ENCODE results near the gene PHACTR3.

PHACTR3 gene

DNA sequence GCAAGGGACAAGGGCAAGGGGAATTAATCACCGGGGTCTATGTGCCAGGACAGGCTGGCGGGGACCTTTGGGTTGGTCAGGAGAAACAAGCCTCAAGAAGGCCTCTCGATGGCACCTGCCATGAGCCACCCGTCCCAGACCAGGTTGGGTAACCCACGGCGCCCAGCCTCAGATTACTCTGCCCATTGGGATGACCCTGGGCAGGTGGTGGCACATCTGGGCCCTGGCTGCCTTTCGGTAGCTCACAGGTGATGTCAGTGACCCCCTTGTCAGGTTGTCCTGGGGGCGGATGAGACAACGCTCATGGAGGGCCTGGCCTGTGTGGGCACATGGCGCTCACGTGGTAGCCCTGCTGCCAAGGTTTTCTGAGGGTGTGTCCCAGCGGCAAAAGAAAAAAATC lies 176.9 kb downstream of the PHACTR3 start:
- no peak for DNase-seq

DNA sequence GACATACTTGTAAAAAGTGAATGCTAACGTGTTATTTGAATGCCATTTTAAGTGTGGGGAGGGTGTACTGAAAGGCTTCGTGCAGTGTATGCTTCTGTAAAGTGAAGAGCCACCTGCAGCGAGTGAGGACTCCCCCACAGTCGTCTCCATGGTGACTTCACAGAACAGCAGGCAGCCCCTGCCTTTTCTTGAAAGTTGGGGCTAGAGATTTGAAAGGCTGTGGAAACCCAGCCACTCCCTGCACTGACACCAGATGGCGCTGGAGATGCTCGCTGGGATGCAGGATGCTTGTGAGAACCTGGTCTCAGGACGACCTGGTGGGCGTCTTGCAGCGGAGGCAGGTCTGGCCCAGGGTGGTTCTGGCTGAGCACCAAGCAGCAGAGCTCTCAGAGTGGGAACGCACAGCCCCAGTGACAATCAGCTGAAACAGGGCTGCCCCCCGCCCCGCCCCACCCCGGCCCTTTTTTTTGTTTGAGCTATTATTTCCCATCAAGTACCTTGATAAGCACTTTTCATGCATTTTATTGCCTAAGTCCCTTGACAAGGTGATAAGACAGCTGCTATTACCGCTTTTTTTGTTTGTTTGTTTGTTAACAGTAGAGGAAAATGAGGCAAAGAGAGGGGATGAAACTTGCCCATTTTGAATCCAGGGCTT lies 178.8 kb downstream of the PHACTR3 start:
- no peak for DNase-seq

DNA sequence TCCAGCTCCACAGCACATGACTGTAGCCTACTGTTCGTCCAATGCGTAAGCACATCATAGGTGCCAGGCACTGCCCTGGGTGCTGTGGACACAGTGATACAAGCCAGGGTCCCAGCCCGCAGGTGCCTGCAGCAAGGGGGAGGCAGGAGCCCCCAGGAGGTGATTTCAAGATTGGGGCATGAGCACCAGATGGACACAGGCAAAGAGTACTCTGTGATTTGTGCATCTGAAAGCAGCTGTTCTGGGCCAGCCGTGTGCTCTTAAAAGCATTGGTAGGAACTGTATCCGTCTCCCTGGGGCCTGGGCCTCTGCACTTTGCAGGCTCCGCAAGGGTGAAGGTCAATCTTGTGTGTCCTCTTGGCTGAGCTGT lies 179.3 kb downstream of the PHACTR3 start:
- DNase-seq = no peak

DNA sequence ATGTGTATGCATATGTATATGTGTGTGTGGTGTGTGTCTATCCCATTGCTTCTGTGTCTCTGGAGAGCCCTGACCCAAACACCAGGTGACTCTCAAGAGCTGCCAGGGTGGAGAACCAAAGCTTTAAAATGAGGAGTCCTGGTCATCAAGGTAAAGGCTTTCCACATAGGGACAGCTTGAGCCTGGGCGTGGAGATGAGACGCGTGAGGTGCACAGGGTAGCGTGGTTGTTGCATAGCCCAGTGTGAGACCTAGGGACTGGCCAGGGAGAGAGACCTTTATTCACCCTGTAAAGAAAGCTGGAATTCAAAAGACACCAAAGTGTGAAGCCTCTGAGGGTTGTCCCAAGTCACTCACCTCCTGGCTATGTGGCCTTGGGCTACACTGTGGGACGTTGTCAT lies 180.0 kb downstream of the PHACTR3 start:
- no peak for DNase-seq

DNA sequence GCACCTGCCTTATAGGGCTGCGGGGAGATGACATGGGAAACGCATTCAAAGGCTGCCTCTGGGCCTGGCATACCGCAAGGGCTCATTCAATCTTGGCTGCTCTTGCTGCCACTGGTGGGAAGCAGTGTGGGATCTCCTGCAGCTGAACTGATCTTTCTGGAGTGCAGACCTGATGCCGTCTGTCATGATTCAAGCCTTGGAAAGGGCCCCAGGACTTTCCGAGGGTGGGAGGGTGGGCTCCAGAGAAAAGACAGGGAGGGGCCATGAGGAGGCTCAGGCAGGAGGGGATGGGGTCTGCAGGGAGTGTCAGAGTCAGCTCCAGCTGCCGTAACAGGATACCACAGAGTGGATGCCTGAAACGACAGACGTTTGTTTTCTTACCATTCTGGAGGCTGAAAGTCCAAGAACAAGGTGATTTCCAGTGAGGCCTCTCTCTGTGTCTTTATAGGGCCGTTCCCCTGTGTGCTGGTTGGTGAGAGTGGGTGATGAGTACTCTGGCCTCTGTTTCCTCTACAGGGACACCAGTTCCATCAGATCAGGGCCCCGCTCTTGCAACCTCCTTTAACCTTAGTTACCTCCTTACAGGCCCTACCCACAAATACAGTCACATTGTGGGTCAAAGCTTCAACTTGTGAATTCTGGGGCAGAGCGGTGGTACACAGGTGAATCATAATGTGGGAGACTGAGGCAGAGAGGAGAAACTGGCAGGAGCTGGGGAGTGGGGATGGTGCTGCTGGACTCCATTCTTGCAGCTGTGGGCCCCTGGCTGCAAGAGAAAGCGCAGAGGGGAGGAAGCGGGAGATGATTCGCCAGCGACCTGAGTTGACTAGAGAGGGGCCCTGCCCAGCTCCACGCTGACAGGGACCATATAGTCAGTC lies 180.7 kb downstream of the PHACTR3 start:
- DNase-seq = no peak

DNA sequence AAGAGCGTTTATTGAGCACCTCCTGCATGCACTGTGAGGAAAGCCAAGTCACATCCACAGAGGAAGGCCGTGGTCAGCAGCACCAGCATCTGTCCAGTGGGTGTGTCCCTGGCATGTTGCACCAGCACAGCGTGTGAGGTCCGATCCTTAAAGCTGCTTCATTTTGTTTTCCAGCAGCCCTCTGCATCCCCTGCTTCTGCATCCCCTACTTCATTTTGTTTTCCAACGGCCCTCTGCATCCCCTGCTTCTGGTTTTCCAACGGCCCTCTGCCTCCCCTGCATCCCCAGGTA lies 181.3 kb downstream of the PHACTR3 start:
- DNase-seq = no peak

DNA sequence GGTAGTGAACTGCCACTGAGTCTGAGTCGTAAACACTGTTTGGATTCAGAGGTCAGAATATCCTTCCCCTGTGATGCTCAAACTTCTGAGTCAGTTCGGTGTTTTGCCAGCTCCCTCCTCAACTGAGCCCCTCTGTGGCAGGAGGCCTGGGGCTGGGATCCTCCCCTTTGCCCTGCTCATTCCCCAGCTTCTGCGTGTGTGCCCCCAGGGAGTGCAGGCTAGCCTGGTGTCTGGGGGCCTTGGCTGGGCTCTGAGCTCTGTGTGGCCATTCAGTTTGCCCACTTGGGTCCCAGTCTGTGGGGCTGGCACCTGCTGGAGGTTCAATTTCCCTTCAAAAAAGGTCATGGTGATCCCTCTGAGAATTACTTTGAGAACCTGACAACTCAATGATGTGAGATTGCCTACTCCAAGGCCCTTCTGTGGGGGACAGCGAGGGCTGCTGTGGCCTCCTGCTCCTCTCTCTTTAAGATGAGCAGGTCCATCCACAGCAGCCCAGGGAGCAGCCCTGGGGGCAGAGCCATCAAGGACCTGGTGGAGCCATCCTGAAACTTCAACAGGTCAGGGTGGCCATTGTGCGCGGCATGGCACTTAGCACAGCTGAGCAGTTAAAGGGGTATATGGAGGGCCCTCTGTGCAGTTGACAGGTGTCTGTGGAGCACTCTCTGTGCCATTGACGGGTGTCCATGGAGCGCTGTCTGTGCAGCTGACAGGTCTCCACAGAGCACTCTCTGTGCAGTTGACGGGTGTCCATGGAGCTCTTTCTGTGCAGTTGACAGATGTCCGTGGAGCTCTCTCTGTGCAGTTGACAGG lies 181.9 kb downstream of the PHACTR3 start:
- no peak for DNase-seq

DNA sequence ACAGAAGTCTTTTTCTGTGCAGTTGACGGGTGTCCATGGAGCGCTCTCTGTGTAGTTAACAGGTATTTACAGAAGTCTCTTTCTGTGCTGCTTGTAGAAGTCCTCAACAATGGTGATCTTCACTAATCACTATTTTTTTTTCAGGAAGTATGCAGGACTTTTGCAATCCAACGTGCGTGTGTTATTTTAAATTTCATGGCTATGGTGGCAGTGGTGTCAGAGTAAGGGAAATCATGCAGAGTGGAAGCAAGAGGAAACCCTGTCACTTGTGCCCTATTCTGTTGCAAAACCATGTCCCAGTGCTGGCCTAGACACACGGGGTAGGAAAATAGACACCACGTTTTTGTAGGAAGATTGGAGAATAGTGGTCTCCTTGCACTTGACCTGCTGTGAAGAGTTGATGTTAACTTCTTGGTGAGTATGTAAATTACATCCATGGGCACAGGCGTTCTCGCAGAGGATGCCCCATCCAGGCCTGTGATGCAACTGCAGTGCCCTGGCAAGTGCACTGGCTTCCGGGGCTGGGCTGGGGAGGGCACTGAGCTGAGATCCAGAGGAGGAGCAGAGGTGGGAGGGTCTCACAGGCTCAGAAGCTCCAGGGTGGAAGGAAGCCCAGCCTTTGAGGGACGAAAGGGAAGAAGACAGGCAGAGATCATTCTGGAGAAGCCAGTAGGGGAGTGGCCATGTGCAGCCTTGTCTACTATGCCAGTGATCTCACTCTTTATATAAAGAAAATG lies 182.6 kb downstream of the PHACTR3 start:
- no peak for DNase-seq

DNA sequence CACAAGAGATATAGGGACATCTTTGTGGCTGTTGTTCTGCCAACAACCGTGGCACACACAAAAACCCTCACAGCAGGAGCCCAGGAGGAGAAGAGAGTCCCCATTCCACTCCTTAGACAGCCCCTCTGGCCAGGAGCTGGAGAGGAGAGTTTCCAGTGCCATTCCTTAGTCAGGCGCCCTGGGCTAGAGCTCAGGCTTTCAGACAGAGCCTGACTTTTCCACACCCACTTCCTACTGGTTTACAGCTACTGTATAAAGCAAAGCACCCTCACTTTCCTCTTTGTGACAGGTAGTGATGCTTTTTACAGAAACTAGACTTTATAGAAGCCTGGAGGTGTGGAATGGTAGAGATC lies 183.2 kb downstream of the PHACTR3 start:
- no peak for DNase-seq

DNA sequence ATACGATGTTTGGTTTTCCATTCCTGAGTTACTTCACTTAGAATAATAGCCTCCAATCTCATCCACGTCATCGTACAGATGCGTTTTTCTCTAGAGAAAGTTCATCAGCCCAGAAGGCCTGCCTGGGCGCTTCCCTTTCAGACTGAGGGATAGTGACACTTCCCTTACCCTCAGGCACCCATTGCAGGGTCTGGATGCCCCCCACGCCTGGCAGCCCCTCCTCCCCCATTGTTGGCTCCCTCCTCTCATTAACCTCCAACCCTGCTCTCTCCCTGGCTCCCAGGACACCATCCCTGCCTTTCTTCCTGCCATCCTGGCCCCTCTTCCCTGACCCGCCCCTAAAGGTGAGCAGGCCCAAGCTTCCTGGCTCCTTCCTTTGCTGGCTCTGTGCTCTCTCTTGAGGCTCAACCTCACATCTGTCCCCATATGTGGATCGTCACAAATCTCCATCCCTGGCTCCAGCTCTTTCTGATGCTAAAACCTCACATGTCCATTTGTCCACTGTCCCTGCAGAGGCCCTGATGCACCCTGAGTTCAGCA lies 183.9 kb downstream of the PHACTR3 start:
- DNase-seq = no peak

DNA sequence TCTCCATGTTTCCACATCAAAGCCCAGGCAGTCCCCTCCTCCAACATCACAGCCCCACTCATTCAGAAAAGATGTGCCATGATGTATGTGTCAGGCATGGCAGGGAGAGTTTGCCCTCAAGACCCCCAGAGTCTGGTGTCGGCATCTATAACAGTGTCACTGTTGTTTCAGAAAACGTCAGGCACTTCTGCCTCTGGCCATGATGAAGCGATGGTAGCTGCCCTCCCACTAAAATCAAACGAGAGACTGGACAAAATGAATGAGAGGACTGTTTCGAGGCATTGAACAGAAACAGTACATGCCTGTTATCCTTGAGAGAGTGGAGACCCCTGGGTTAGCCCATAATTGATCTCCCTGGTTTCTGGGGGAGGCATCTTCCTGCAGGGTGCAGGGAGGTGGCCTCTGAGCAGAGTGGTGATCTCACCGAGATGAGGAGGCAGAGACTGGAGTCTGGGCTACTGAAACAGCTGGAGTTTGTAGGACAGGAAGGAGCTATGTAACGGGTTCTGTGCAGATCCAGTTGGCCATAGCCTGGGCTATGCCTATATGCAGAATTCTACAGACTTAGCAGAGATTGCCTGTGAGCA lies 184.6 kb downstream of the PHACTR3 start:
- DNase-seq = no peak

DNA sequence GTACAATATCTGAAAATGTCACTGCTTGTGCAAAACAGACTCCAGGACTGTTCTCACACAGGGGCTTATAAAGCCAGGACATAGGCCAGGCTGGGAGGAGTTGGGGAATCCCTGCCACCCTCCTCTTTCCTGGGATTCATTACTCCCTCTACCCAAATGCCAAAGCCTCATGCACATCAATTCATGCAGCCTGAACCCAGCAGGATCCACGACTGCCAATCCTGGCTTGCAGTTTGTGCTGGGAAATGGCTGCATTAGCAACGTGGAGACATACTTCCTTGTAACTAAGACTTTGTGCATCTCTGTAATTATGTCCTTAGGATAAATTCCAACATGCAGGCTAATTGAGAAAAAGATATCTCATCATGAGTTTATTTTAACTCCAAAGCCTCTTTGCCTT lies 185.3 kb downstream of the PHACTR3 start:
- no peak for DNase-seq

DNA sequence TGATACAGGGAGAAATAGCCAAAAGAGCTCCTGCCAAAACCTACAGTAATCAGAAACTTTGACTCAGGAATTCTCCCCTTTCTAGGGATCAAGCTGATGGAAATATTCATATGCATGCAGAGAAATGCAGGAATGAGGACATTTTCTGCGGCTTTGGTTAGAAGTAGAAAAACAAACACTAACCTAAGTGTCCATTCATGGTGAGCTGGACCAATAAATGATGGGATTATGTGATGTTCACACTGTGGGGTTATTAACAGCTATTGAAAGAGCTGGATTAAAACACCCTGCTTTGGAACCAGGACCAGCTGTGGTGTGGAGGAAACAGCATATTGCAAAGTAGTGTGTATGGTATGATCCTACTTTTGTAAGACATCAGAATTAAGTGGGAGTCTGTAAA lies 186.0 kb downstream of the PHACTR3 start:
- no peak for DNase-seq

DNA sequence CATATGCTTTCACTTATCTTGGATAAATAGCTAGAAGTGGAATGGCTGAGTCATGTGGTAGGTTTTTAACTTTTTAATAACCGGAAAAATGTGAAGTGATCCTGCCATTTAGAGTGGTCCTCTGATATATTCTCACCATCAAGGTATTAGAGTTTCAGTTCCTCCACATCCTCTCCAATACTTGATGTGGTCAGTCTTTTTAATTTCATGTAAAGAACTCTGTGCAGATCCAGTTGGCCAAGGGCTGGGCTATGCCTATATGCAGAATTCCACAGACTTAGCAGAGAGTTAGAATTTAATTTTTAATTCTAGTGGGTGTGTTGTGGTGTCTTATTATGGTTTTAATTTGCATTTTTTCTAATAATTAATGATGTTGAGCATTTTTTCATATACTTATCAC lies 188.0 kb downstream of the PHACTR3 start:
- no peak for DNase-seq

DNA sequence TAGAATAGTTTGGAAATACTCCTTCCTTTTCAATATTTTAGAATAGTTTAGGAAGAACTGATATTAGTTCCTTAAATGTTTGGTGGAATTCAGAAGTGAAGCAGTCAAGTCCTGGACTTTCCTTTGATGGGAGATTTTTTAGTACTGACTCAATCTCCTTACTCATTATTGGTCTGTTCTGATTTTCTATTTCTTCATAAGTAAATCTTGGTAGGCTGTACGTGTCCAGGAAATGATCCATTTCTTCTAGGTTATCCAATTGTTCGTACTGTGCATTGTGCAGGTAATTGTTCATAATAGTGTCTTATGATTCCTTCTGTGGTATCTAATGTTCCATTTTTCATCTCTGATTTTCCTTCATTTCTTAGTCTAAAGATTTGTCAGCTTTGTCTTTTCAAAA lies 190.2 kb downstream of the PHACTR3 start:
- DNase-seq = no peak

DNA sequence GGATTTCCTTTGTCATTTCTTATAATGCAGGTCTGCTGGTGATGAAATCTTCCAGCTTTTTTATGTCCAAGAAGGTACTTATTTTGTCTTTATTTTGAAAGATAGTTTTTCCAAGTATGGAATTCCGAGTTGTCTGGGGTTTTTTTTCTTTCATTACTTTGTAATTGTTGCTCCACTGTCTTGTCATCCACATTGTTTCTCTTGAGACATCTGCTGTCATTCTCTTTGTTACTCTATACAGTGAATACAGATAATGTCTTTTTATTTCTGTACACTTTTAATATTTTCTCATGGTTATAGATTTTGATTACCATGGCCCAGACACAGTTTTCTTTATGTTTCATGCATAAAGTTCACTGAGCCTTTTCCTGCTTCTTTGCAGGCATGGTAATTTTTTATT lies 196.0 kb downstream of the PHACTR3 start:
- no peak for DNase-seq

DNA sequence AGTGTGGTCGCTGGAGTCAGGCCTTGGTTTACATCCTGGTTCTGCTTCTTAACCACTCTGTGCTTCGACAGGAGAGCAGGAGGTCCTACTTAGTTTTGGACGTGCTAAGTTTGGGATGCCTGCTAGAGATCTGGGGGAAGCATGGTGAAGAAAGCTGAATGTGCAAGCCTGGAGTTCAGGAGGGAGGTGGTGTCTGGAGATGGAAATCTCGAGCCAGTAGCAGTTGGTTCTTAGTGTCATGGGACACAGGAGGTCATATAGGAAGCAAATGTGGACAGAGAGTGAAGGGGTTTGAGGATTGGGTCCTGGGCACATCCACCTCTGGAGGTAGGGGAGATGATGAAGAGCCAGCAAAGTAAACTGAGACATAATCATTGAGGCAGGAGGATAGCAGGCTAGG lies 197.7 kb downstream of the PHACTR3 start:
- no peak for DNase-seq

DNA sequence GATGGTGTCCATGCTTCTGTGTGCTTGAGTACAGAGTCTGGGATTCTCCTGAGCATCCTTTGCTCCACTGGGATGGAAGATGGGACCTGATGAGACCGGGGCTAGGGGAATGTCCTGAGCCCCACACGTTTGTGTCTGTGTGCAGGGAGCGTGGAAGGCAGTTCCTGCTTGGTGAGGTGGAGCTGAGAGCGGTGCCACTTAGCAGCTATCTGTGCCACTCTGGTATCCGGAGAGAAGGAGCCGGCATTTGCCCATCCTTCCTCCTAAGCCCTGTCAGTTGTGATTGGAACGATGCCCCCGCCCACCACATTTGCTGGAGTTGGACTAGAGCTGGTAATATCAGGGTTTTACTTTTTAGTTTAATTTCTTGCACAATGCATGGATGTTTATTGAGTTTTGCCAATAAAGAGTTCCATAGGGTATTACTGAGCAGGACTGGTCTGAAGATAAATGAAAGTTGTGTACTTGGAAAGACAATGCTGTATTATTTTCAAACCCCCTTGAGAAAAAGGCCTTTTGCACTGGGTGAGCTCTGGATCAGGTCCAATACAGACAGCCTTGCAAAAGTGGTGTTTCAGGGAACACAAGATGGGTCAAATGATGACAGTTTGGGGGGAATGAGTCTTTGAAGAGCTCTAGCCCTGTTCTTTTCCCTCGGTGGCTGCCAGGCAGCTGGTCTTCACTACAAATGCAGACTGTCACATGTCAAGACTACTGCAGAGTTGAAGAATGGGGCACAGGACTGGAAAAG lies 198.3 kb downstream of the PHACTR3 start:
- DNase-seq = no peak

DNA sequence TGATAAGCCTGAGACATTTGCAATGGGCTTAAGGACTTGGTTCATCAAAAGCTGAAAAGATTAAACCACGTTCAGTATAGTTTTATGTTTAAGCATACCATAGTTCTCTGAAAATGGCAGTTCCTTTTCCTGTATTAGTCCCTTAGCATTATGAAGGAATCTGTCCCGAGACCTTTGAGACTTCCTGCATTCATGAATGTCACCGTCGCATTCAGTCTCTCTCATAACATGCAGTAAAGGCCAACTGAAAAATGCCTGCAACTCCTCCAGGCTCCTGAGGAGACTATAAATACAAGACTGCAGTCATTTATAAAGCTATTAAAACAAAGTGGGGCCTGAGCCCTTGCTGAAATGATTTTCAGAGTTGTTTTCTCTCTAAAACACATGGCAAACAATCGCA lies 200.0 kb downstream of the PHACTR3 start:
- no peak for DNase-seq

DNA sequence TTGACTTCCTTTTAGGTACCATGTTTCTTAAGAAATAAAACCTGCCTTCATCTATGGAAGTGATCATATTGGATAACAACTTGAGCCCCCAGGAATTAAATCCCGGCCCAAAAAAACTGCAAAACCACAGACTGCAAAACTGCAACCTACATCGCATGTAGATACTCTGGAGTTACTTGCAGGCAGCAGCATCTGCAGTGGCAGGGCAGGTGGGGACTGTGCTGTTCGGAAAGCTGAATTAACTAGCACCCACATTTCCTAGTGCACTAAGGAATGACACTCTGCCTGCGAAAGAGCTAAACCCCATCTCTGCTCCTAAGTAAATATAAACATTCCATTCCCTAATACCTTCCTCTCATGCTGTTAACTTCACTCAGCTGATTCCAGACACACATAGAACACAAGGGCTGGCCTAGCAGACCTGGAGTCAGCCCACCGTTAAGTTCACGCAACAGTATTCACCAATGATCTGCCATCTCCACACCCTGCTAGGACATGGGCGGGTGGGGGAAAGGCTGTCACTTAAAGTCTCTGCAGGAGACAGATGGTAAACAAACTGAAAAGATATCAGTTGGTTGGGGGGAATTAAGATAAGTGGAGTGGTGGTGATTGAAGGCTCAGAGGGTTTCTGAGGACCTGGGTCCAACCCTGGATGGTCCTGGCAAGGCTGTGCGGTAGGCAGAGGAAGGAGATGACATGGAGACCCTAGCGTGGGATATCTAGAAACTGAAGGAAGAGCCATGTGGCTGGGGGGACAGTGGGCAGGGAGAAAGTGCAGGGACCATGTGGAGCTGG lies 200.7 kb downstream of the PHACTR3 start:
- DNase-seq = no peak
